NCI-H128 (cell line): ENCODE results near the gene GPLD1.
"Not testable (repeated sequence)": the region's sequence is repeated elsewhere in the genome, so short reads cannot be mapped to it uniquely, and the experiment has no call there.

Experiments used
- DNase-seq: peaks from one replicate; lab custom pipeline; 2025; ENCODE audit not compliant: unreplicated experiment; lab: John Stamatoyannopoulos, UW

GPLD1 gene, protein sequence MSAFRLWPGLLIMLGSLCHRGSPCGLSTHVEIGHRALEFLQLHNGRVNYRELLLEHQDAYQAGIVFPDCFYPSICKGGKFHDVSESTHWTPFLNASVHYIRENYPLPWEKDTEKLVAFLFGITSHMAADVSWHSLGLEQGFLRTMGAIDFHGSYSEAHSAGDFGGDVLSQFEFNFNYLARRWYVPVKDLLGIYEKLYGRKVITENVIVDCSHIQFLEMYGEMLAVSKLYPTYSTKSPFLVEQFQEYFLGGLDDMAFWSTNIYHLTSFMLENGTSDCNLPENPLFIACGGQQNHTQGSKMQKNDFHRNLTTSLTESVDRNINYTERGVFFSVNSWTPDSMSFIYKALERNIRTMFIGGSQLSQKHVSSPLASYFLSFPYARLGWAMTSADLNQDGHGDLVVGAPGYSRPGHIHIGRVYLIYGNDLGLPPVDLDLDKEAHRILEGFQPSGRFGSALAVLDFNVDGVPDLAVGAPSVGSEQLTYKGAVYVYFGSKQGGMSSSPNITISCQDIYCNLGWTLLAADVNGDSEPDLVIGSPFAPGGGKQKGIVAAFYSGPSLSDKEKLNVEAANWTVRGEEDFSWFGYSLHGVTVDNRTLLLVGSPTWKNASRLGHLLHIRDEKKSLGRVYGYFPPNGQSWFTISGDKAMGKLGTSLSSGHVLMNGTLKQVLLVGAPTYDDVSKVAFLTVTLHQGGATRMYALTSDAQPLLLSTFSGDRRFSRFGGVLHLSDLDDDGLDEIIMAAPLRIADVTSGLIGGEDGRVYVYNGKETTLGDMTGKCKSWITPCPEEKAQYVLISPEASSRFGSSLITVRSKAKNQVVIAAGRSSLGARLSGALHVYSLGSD

GRCh38 chr6:24489470-24489869, at the start of gene GPLD1:
GPLD1 (minus strand) TSS chr6:24489578; CDS start chr6:24489511, 67 bp downstream.
- no peak for DNase-seq

- no peak for DNase-seq
These were observed 48.5 kb upstream of the GPLD1 start for GRCh38 chr6:24537771-24538385.

DNA sequence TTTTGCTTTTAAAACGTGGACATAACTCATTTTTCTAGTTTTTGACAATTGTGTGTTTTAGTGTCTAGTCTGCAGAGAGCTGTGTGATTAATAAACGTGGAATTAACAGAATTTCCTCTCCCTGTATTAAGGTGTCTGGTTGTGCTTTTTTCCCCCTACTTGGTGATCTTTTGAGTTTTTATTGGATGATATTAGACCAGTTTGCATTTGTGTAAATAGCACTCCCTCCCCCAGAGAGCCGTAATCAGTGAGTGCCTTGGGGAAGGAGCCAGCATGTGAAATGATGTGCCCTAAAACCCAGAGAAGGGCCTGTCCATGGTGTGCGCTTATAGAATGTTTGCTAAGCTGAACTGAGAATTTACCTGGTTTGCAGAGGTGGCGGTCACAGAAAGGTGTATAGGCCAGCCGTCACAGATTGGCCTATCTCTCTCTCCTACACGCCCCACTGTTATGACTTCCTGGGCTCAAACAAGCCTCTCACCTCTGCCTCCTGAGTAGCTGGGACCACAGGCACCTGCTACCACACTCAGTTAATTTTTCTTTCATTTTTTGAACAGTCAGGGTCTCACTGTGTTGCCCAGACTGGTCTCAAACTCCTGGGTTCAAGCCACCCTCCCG, 47.8 kb upstream of the GPLD1 start:
- DNase-seq = no peak

- no peak for DNase-seq
These were observed 47.1 kb upstream of the GPLD1 start for GRCh38 chr6:24536466-24536865.

GRCh38 chr6:24535210-24535609, 45.8 kb upstream of the GPLD1 start:
- DNase-seq = no peak

- DNase-seq = no peak
These were observed 45.0 kb upstream of the GPLD1 start for GRCh38 chr6:24534329-24534728.

GRCh38 chr6:24529985-24530384, 40.6 kb upstream of the GPLD1 start:
- no peak for DNase-seq

DNA sequence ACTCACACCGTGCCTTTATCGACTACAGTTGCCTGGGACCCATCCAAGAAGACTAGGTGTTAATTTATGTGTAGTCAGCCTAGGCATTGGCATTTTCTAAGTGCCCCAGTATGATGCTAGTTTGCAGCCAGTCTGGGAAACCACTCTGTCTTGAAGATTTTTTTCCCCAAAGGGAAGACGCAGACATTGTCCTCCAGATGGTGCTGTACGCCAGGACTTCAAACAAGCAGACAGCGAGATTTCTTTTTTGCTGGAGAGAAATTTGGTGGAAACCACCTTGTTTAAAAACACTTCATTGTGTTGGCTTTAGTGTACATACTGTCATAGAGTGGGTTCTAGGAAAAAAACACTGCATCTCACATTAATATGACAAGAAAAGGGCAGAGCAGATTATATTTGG, 35.4 kb upstream of the GPLD1 start:
- DNase-seq = peak; percentile 49

DNA sequence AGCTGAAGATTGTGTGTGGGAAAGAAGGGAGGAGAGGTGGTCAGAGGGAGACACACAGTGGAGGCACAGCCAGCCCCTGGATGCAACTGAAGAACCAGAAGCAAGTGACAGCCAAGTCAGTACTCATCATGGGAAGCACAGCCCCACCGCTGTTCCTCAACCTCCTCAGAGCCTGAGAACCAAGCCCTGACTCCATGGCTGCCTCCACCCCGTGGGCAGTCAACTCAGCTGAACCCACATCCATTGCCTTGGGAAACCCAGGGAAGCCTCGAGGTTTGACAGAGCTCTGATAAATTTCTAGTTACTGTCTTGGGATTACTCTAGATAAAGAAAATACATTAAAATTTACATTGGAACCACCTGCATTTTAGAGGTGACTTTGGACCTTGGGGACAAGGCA, 35.0 kb upstream of the GPLD1 start:
- DNase-seq = no peak

DNA sequence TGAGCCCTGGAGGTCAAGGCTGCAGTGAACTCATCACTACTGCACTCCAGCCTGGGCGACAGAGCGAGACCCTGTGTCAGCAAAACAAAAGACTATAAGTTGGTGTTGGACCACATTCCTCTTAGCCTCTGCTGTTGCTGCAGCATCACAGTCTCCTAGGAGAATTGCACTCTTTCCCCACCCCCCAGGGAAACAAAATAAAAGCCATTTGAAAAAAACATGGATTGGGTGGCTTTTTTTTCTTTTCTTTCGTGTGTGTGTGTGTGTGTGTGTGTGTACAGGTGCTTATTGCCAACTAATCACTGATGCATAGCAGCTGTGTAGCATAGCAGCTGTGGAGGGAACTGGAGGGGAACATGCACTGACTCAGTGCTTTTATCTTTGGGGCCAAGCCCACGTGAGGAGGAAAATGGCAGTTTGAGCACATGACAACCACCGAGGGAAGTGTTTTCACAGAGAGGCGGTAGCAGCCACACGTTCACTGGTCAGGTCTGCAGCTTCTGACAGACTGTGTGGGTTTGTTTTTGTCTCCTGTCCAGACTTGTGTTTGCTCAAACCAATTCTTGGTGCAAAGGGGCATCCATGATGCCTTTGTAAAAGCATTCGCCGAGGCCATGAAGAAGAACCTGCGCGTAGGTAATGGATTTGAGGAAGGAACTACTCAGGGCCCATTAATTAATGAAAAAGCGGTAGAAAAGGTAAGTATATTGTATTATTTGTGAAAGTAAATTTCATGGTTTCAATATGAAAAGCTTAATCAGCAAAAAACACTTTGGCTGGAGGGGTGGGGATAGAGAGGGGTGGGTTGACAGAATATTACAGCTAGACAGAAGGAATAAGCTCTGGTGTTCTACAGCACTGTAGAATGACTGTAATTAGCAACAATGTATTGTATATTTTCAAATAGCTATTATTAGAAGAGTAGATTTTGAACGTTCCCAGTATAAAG, 33.1 kb upstream of the GPLD1 start:
- peak; percentile 65 for DNase-seq

GRCh38 chr6:24520929-24521546, 31.7 kb upstream of the GPLD1 start:
- no peak for DNase-seq

- no peak for DNase-seq
These were observed 28.5 kb upstream of the GPLD1 start for GRCh38 chr6:24517659-24518543.

- DNase-seq = no peak
These were observed 24.2 kb upstream of the GPLD1 start for GRCh38 chr6:24513602-24514001.

- not testable (repeated sequence) for DNase-seq
These were observed 22.6 kb upstream of the GPLD1 start for GRCh38 chr6:24511976-24512375.

DNA sequence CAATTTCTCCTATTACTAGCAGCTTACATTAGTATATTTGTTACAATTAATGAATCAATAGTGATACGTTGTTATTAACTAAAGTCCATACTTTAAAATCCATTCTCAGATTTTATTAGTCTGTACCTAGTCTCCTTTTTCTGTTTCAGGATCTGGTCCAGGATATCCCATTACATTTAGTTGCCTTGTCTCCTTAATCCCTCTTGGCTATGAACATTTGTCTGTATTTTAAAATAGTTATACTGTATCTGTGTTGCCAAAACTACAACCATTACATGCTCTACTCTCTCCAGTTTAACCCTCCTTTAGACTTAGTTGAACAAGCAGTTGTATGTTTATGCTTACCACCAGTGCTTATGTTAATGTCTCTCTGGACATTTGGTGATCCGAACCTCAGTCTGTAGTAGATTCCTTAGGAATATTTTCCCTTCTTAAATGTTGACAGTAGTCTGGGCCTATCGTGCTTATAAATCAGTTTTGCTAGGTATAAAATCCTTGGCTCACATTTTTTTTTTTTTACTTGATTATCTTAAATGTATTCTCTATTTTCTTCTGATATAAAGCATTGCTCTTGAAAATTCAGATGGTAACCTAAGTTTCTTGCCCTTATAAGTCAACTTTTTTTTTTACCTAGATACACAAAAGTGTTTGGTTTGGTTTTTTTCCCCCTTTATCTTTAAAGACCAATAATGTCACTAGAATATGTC, 17.6 kb upstream of the GPLD1 start:
- DNase-seq = no peak

- DNase-seq = no peak
These were observed 15.5 kb upstream of the GPLD1 start for GRCh38 chr6:24504649-24505586.

GRCh38 chr6:24504287-24504648, 14.9 kb upstream of the GPLD1 start:
- DNase-seq = no peak
